Activated CD8-positive, alpha-beta memory T cell treated with anti-CD3 and anti-CD28 coated beads, Interleukin-2, amount 10 ng/mL, durations not matched to agents 7 days and 5 days (primary cell): Measurements from ENCODE around the gene CPA1. TPM values are rescaled to one million over a fixed set of nuclear protein-coding genes. Genes with fewer than 3 reads are reported as not detected.

Experiments
- ATAC-seq: fragments of 150-1000 bp; cut with Tn5 transposase; one replicate; pipeline ENCODE4 v1.10.0; 2021; ENCODE audit warnings: moderate library complexity
- CTCF ChIA-PET: fragments of 350-600 bp; sonication (Branson Sonifier 250); formaldehyde crosslinking; loops from one replicate; lab custom pipeline; 2021; ENCODE audit warnings: antibody characterized with exemption; lab: Charles Lee
- DNase-seq: peaks from one replicate; pipeline ENCODE4 v3.0.0-alpha.2; 2020
- H3K27ac Mint-ChIP-seq: one replicate; pipeline ENCODE4 v1.8.0; 2021; ENCODE audit warnings: mild to moderate bottlenecking, mixed read lengths
- H3K27me3 Mint-ChIP-seq: one replicate; pipeline ENCODE4 v1.8.0; 2021; ENCODE audit warnings: mixed read lengths
- H3K36me3 Mint-ChIP-seq: one replicate; pipeline ENCODE4 v1.8.0; 2021; ENCODE audit warnings: mild to moderate bottlenecking, mixed read lengths
- H3K4me1 Mint-ChIP-seq: one replicate; pipeline ENCODE4 v1.8.0; 2021; ENCODE audit warnings: mixed read lengths
- H3K4me3 Mint-ChIP-seq: one replicate; pipeline ENCODE4 v1.8.0; 2021; ENCODE audit warnings: mild to moderate bottlenecking, moderate library complexity, mixed read lengths
- H3K9me3 Mint-ChIP-seq: one replicate; pipeline ENCODE4 v1.8.0; 2022; ENCODE audit warnings: low read depth, mixed read lengths
- total RNA-seq, 2 experiments: library from RNA; stranded (reverse); gene quantifications; one replicate each; pipeline ENCODE4 v1.2.3, GENCODE V29; 2021

Gene CPA1
- total RNA-seq, 2 experiments from 2014 or later, result not detected

DNA sequence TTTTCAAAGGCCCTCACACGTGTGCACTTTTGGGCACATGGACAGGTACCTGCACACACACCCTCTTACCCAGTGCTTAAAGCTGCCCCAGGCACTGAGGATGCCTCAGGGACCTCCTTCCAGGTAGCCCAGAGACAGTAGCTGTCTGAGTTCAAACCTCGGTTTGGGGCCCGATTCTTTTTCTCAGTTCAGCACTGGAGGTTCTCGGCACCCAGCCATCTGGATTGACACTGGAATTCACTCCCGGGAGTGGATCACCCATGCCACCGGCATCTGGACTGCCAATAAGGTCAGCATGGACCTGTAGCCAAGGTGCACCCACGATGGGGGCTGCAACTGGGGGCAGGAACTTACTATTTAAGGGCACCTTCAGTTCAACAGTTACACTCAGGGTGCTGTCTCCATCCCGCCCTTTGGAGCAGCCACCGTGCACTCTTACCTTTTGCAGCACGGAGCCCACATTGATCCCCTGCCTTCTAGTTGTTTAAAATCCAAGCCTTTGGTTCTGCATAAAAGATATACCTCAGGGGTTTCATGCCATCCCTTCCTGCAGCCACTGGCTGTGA lies 18.0 kb upstream of the CPA1 start:
- Mint-ChIP-seq H3K4me3 (no peak overlapping the region), H3K27ac (no peak overlapping the region), H3K4me1 (peaks cover 18% of the 10 kb centered on the region), H3K27me3 (no peaks in the 10 kb centered on the region), H3K9me3 (peaks cover 6% of the 10 kb centered on the region), H3K36me3 (no peaks in the 10 kb centered on the region)
- ATAC-seq (no peak), DNase-seq (no peak)
- CTCF ChIA-PET, result no interaction called here

DNA sequence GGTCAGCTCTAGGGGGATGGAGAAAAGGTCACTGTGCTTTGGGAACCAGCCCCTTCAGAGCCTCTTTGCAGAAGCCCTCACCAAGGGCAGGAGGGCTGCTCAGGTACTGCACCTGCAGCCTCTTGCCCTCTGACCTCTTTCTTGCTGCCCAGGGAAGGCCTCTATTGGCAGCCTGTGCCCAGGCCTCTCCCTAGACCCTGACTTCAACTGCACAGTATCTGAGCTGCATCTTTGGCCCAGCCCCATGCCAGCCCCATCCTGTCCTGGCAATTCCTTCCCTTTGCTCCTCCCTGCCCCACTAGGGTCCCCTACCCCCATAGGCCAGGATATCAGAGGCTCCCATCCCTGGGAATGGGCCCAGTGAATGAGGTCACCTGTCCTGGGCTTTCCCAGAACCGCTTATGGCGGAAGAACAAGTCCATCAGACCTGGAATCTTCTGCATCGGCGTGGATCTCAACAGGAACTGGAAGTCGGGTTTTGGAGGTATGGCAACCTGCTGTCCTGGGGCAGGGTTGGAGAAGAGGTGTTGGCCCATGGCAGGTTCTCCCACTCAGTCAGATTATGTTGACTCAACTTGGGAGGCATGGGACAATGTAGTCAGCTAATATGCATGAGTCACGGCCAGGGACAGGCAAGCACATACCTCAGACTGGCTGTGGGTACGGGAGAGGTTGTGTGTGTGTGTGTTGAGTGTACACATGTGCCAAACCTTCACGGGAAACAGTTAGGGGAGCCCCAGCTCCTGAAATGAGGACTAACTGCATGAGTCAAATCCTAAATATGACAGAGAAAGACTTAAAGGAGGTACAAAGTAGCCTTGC lies 17.1 kb upstream of the CPA1 start:
- peaks cover 6% of the 10 kb centered on the region for H3K9me3 Mint-ChIP-seq
- H3K4me3 Mint-ChIP-seq, result no peak overlapping the region
- H3K36me3 Mint-ChIP-seq, result no peaks in the 10 kb centered on the region
- peak; percentile 48 for DNase-seq
- peaks cover 26% of the 10 kb centered on the region for H3K4me1 Mint-ChIP-seq
- H3K27ac Mint-ChIP-seq, result no peak overlapping the region
- CTCF ChIA-PET, result no interaction called here
- peak; percentile 21 for ATAC-seq
- no peaks in the 10 kb centered on the region for H3K27me3 Mint-ChIP-seq

DNA sequence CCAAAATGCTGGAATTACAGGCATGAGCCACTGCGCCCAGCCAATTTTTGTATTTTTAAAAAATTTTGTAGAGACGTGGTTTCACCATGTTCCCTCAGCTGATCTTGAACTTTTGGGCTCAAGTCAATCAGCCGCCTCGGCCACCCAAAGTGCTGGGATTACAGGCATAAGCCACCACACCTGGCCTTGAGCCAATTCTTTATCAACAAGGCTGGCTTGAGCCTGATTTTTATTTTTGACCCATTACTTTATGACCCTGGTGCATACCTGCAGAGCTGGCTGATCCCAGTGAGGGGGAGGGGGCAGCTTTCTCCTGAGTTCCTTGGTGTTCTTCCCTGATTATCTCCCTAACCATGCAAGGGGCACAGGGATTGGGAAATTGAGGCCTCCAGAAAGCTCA lies 15.8 kb upstream of the CPA1 start:
- Mint-ChIP-seq H3K4me3 (no peak overlapping the region), H3K4me1 (peaks cover 38% of the 10 kb centered on the region), H3K9me3 (peaks cover 4% of the 10 kb centered on the region), H3K27me3 (no peaks in the 10 kb centered on the region), H3K27ac (no peak overlapping the region), H3K36me3 (no peaks in the 10 kb centered on the region)
- CTCF ChIA-PET, result no interaction called here
- DNase-seq (no peak), ATAC-seq (no peak)

DNA sequence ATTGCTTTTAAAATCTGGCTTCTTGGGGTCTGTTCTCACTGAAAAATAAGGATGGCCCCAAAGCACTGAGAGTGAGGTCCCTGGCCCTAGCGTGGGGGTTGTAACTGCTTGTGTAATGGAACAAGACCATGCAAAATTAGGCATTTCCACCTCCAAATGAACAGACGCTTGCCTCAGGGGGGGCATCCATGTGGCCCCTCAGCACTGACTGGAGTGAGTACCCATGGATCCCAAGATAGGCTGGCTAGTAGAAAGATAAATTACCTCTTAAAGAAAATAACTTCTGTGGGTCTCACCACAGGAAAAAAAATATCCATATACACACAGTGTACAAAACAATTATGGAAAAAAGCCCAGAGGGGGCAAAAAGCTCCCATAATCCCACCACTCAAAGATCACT lies 15.2 kb upstream of the CPA1 start:
- CTCF ChIA-PET, result interaction anchor here (0.6 kb wide), 1 partner anchor 420 kb away, joined by 3 read pairs; no protein-coding TSS in a partner anchor
- DNase-seq (no peak), ATAC-seq (no peak)
- Mint-ChIP-seq H3K36me3 (no peaks in the 10 kb centered on the region), H3K4me1 (peaks cover 42% of the 10 kb centered on the region), H3K27ac (no peak overlapping the region), H3K4me3 (no peak overlapping the region), H3K27me3 (no peaks in the 10 kb centered on the region), H3K9me3 (no peaks in the 10 kb centered on the region)

DNA sequence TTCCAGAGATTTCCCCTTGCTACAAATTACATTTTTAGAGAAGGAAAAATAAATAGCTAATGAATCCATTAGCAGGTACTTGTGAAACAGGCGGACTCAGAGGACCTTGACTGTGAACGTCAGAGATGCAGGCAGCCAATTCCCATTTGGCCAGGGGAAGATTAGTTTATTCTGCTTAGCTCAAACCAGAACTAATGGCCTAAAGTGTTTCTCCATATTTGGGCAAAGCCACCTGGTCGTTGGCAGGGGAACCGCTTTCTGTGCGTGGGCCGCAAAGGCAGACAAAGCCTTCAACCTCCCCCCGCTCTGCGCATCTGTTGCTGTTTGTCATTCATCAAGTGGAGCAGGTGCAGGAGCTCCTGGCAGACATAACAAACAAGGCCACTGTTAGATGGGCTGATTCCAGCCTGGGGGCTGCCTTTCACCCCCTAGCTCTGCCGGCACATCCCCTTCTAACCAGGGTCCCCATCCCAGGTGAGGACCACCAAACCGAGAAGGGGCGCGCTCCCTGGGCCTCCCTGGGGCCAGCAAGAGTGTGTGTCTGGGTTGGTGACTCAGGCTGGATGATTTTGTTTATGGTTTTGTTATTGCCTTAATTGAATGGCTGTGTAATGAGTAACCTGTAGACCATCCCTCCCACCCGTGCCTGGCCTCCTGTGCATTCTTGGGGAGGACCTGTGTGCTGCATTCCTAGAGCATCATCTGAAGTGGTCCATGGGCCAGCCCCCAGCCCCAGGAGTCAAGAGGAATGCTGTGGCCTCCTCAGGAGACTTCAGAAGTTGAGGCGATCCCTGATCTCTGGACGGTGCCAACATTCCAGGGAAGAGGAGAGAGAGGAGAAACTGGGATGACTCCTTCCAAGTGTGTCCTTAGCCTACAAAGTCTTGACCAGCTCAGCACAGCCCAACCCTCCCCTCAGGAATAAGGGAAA lies 14.5 kb upstream of the CPA1 start:
- Mint-ChIP-seq H3K36me3 (no peaks in the 10 kb centered on the region), H3K9me3 (no peaks in the 10 kb centered on the region), H3K4me1 (peaks cover 42% of the 10 kb centered on the region), H3K27me3 (no peaks in the 10 kb centered on the region), H3K27ac (peak overlapping the region; percentile 42), H3K4me3 (peak overlapping the region; percentile 65)
- CTCF ChIA-PET, result interaction anchor here (0.6 kb wide), 1 partner anchor 420 kb away, joined by 3 read pairs; no protein-coding TSS in a partner anchor
- DNase-seq, result no peak
- no peak for ATAC-seq

DNA sequence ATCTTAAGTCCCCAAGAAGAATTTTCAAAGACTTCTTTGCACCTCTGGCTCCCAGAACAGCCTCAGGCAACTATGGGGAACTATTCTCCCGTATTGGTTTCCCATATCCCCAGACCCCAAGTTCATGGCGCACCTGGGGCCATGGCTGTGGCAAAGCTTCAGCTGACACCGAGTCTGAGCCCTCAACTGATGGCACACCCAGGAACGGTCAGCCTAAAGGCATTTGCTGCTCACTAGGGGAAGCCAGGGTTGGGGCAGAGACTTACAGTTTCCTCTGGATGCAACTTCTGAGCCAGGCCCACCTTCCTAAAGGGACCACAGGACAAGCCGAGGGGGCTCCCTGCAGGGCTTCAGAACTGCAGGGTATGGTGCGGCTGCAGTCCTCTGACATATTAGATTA lies 13.7 kb upstream of the CPA1 start:
- Mint-ChIP-seq H3K36me3 (no peaks in the 10 kb centered on the region), H3K4me1 (peaks cover 42% of the 10 kb centered on the region), H3K27me3 (no peaks in the 10 kb centered on the region), H3K9me3 (no peaks in the 10 kb centered on the region), H3K4me3 (peak overlapping the region; percentile 65), H3K27ac (no peak overlapping the region)
- ATAC-seq (no peak), DNase-seq (no peak)
- CTCF ChIA-PET, result no interaction called here

DNA sequence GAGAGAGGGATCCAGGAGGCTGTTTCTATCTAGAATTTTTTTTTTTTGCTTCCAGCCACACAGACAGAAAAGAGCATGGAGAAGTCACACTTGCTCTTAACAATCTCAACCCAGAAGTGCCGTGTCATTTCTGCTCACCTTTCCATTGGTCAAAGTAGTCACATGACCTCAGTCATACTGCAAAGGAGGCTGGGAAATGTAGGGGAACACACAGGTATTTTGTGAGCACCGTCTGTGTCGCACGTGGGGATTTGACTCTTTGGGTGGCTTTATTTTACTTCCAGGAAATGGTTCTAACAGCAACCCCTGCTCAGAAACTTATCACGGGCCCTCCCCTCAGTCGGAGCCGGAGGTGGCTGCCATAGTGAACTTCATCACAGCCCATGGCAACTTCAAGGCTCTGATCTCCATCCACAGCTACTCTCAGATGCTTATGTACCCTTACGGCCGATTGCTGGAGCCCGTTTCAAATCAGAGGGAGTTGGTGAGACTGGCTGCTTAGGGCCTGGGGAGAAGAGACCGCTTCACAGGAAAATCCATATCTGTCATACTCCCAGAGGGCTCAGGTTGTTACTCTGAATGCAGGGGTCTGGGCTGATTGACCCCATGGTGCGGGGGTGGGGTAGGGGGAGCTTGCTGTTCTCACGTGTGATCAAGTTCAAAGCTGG lies 13.1 kb upstream of the CPA1 start:
- Mint-ChIP-seq H3K9me3 (no peaks in the 10 kb centered on the region), H3K36me3 (no peaks in the 10 kb centered on the region), H3K27ac (peak overlapping the region; percentile 77), H3K4me1 (peaks cover 42% of the 10 kb centered on the region), H3K4me3 (peak overlapping the region; percentile 65), H3K27me3 (peaks cover 2% of the 10 kb centered on the region)
- DNase-seq (peak; percentile 59), ATAC-seq (peak; percentile 69)
- CTCF ChIA-PET, result no interaction called here

DNA sequence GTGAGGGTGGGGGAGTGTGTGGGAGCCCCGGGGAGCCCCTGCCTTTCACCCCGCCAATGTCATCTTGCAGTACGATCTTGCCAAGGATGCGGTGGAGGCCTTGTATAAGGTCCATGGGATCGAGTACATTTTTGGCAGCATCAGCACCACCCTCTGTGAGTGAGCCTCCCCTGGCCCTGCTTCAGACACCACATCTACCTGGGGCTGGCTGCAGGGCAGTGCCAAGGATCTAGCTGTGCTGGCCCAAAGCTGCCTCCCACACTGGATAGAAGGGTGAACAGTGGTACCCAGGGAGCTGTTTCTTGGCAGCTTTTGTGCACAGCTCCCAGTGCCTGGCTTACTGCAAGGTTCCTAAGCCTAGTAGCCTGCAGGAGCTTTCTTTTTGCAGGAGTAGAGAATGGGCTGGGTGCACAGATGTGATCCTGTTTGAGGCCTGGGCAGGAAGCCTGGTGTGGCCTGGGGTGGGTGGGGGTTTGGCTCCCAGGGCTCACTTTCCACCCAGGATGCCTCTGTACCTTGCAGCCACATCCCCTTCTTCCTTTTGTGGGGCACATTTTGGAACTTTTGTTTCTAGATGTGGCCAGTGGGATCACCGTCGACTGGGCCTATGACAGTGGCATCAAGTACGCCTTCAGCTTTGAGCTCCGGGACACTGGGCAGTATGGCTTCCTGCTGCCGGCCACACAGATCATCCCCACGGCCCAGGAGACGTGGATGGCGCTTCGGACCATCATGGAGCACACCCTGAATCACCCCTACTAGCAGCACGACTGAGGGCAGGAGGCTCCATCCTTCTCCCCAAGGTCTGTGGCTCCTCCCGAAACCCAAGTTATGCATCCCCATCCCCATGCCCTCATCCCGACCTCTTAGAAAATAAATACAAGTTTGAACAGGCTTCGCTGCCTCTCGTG lies 12.2 kb upstream of the CPA1 start:
- DNase-seq, result no peak
- H3K9me3 Mint-ChIP-seq, result no peaks in the 10 kb centered on the region
- H3K36me3 Mint-ChIP-seq, result no peaks in the 10 kb centered on the region
- CTCF ChIA-PET, result interaction anchor here (0.6 to 1.0 kb wide), 2 partner anchors 116 to 670 kb away, joined by 3 read pairs; no protein-coding TSS in a partner anchor
- peaks cover 42% of the 10 kb centered on the region for H3K4me1 Mint-ChIP-seq
- H3K27me3 Mint-ChIP-seq, result peaks cover 2% of the 10 kb centered on the region
- H3K4me3 Mint-ChIP-seq, result peak overlapping the region; percentile 65
- no peak for ATAC-seq
- peak overlapping the region; percentile 77 for H3K27ac Mint-ChIP-seq

DNA sequence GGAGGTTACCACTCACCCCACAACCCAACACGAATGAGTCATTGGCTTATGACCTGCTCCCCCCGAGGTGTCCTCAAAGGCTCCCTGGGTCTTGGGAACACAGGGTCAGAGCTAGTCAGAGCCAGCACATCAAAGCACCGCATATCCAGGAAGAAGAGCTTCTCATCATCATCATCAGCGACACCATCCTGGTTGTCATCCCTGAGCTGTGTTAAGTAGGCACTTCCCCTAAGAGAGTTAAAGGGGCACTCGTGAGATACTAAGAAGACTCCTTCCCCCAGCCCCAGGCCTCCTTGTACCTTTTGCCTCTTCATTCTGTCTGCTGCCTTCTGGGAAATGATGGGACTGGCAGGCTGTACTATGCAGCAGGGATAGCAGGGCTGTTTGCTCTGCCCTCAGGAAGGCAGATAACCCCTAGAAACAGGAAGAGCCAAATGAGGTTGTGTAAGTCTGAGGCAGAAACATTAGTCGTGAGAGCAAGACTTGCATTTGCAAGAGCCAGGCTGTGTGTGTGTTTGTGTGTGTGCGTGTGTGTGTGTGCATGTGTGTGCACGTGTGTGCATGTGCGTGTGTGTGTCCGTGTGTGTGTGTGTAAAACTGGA lies 11.1 kb upstream of the CPA1 start:
- CTCF ChIA-PET, result interaction anchor here (1.0 kb wide), 1 partner anchor 115 kb away, joined by 3 read pairs; no protein-coding TSS in a partner anchor
- Mint-ChIP-seq H3K27ac (peak overlapping the region; percentile 58), H3K36me3 (no peaks in the 10 kb centered on the region), H3K27me3 (peaks cover 2% of the 10 kb centered on the region), H3K4me3 (peak overlapping the region; percentile 35), H3K9me3 (no peaks in the 10 kb centered on the region), H3K4me1 (peaks cover 37% of the 10 kb centered on the region)
- DNase-seq (no peak), ATAC-seq (peak; percentile 23)

DNA sequence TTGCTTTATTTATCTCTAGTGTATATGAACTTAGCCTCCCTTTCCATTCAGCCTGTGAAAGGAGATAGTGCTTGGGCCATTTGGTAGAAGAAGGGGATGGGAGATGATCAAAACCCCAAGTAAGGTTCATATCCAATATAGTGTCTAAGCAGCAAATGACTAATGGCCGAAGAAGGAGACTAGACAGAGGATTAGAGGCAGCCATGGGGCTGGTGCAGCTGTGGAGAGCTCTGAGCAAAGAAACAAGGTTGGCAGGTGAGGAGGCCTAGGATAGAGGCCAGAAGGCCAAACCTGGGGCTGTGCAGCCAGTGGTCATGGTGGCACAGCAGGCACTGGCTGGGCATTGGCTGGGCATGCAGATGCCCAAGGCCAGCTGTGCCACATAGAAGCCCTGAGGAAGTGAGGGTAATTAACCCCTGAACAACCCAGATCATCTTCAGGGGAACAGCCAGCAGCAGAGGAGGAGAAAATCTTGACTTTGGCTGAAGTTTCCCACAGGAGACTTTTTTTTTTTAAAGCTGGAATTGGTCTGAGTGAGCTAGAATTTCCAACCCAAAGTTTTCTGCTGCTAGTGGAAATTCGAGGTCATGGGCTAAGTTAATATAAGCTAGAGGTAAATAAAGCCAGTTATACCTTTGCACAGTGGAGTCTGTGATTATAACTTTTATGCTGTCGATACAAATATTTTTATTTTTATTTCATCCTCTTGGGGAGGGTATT lies 10.3 kb upstream of the CPA1 start:
- CTCF ChIA-PET, result no interaction called here
- DNase-seq, result no peak
- Mint-ChIP-seq H3K4me1 (peaks cover 37% of the 10 kb centered on the region), H3K4me3 (no peak overlapping the region), H3K9me3 (no peaks in the 10 kb centered on the region), H3K27me3 (peaks cover 2% of the 10 kb centered on the region), H3K27ac (no peak overlapping the region), H3K36me3 (no peaks in the 10 kb centered on the region)
- ATAC-seq, result no peak

DNA sequence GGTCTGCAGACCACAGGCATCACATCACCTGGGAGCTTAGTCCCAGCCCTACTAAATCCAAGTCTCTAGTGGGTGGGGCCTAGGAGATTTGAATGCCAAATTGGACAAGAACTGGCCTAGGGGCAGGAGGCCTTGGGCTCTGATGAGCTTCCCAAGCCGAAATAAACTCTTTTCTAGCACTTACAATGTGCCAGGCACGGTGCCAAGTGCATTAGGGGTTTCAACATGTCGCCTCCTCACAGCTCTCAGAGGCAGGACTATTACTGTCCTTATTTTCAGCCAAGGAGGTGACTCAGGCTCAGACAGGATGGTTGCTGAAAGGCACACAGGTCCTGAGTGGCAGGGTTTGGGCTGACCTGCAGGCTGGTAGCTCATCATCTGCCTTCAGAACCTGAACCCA lies 9.2 kb upstream of the CPA1 start:
- Mint-ChIP-seq H3K9me3 (no peaks in the 10 kb centered on the region), H3K4me1 (peaks cover 32% of the 10 kb centered on the region), H3K36me3 (no peaks in the 10 kb centered on the region), H3K27me3 (peaks cover 2% of the 10 kb centered on the region), H3K4me3 (no peak overlapping the region), H3K27ac (no peak overlapping the region)
- CTCF ChIA-PET, result interaction anchor here (0.5 to 0.9 kb wide), 3 partner anchors 62 to 114 kb away, joined by 3 read pairs; no protein-coding TSS in a partner anchor
- no peak for DNase-seq
- ATAC-seq, result no peak
